NCI-H1048 (cell line): Measurements from ENCODE around the gene PPP1R14B.

Experiments used
- DNase-seq: peaks from one replicate; lab custom pipeline; 2025; lab: John Stamatoyannopoulos, UW

PPP1R14B gene

DNA sequence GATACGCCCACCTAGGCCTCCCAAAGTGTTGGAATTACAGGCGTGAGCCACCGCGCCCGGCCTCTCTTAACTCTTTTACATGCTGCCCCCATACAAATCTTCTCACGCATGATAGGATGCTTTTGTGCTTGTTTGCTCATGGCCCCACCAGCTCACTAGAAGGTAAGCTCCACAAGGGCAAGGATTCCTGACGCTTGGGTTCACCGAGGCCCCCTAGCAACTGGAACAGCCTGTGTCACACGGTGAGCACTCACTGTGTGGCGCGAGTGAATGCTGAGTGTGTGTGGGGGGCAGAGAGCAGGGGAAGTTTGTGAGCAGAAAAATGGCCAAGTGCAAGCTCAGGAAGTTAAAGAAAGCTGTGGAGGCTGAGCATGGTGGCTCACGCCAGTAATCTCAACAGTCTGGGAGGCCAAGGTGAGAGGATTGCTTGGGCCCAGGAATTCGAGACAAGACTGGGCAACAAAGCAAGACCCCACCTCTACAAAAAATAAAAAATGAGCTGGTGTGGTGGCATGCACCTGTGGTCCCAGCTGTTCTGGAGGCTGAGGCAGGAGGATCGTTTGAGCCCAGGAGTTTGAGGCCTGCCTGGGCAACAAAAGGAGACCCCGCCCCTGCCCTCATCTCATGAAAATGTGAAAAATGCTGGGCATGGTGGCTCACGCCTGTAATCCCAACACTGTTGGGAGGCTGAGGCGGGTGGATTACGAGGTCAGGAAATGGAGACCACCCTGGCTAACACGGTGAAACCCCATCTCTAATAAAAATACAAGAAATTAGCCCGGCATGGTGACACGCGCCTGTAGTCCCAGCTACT, 35.4 kb upstream of the PPP1R14B start:
- DNase-seq, result no peak

DNA sequence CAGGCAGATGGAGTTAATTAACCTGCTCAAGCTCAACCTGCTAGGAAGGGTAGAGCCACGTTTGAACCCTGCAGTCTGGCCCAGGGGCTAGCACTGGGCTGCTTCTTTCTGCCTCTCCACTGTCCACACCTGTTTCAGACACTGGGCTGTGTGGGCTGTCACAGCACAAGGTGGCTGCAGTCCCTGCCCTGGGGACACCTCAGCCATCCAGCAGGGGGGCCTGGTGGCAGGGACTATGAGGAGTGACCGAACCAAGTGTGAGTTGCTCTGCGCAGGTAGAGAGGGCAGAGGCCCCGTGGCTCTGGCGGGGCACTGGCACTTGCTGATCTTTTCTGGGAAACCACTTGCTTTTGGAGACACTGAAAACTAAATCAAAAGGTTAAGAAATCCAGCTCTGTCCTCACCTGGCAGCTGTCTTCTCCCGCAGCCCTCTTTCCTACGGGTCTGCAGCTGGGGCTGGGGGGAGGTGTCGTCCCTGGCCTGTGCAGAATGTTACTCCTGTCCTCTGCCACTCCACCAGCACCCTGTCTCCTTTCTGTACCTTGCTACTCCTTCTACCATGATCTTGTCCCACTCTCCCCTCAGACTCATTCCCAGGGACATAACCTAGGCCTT, 31.9 kb upstream of the PPP1R14B start:
- DNase-seq, result no peak

DNA sequence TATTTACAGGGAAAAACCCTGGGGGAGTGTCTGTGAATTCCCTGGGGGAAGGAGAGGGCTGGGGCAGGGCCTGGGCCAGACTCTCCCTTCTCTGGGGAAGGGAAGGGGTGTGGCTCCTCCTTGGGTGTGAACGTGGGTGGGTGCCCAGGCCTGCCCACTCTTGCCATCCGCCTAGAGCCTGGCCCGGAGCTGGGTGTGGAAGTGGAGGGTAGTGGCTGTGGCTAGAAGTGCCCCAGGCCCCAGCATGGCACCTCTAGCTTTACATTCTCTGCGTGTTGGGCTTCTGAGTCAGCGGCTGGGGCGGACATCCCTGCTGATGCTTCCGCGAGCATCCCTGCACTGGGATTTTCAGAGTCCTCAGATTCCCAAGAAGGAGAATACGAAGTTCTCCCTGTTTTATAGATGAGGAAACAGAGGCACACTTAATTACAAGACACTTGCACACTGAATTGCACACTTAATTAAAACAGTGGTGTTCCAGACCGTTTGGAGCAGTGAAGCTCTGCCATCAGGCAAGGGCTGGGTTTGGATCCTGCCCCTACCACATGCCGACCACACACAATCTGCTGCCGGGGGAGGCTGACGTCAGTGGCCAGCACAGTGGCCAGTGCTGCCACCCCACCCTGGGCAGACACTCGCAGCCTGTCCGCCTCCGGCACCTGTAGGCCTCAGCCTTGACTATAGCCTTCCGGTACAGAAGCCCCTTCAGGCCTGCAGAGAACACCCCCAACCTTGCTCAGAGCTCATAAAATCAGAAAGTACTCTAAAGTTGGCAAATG, 30.1 kb upstream of the PPP1R14B start:
- DNase-seq, result no peak

DNA sequence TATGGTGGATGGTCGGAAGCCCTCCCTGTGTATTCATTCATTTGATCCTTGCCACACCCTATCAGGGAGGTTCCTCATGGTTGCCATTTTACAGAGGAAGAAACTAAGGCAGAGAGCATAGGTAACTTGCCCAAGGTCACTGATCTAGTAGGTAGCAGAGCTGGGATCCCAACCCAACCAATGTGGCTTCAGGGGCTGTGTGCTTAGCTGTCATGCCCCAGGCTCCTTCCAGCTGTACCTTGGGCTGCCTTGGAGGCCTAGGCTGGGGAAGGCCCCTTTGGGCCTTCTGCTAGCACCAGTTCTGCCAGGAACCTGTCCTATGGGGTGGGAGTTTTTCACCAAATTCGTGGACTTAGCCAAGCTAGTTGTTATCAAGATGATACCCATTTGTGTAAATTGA, 29.1 kb upstream of the PPP1R14B start:
- no peak for DNase-seq

DNA sequence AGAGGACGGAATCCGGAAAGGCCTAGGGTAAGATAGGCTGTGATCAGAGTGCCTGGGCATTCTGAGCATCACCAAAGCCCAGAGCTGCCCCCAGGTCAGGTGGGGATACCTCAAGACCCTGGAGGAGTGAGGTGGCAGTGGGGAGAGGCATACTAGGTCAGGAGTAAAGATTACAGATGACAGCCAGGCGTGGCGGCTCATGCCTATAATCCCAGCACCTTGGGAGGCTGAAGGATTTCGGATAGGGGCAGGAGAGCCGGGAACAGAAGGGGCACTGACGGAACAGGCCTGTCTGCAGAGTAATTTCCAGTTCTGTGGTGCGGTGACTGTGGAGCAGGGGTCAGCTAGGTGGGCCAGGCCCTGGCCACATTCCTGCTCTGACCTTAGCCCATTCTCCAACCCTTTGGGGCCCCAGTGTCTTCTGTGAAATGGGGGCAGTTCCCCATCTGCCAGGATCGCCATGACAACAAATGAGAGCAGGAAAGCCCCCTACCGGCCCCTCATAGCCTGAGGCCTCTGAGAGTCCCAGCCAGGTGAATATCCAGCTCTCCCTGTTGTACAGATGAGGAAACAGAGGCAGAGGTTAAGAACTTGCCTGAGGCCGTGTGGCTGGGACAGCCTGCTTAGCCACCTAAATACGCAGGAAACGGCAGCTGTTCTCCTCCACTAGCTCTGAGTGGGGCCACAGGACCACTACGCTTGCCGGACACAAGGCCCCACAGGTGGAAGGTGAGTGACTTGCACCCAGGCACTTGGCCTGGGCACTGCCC, 28.5 kb upstream of the PPP1R14B start:
- DNase-seq, result no peak

DNA sequence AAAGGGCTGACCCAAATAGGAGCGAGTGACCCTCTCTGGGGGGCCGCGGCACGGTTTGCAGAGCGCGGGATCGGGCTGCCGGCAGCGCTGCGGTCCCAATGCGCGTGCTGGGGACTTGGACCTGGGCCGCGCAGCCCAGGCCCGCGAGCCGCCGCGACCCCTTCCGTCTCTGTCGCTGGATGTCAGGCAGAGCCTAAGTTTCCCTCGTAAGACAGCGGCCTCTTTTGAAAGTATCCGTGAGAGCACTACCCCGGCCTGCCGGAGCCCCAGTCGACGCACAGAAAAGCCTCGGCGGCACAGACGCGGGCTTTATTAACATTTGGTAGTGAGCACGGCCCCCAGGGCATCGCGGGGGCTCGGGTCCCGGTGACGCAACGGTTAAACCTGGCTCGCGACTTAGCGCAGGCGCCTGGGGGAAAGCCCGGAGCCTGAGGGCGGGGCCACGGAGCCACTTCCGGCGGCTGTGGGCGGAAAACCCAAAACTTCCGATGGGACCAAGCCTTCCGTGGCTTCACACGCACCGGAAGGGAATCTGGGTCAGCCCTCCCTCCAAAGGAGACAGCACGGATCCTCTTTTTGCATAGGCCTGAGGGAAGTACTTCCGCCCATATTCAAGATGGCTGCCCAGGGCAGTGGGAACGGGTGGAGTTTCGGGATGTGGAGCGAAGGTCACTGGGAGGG, 22.9 kb upstream of the PPP1R14B start:
- peak; percentile 98 for DNase-seq

DNA sequence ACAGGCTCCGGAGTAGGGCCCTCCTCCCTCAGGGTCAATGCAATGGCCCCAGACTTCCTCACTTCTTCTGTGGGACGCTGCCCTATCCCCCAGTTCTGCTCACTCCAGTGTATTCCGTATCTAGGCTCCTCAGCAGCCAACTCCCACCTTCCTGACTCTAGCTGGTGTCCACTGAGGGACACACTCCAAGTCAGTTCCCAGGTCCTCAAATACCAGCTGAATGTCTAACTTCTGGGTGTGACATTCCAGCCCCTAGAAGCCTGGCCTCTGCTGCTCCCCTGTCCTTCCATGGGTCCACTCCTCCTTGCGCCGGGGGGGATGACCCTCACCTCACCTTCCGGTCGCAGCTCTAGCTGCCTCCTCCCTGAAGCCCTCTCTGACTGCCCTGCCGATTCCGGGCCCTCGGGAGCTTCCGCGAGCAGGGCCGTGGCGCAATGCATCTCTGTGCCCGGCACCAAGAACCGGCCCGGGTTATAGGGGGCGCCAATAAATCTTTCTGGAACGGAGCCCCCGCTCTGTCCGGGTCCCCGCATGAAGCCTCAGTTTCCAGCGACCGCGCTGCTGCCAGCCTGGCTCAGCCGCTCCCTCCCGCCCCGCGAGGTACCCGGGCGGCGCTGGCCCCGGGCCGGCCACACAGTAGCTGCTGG, 22.3 kb upstream of the PPP1R14B start:
- no peak for DNase-seq

DNA sequence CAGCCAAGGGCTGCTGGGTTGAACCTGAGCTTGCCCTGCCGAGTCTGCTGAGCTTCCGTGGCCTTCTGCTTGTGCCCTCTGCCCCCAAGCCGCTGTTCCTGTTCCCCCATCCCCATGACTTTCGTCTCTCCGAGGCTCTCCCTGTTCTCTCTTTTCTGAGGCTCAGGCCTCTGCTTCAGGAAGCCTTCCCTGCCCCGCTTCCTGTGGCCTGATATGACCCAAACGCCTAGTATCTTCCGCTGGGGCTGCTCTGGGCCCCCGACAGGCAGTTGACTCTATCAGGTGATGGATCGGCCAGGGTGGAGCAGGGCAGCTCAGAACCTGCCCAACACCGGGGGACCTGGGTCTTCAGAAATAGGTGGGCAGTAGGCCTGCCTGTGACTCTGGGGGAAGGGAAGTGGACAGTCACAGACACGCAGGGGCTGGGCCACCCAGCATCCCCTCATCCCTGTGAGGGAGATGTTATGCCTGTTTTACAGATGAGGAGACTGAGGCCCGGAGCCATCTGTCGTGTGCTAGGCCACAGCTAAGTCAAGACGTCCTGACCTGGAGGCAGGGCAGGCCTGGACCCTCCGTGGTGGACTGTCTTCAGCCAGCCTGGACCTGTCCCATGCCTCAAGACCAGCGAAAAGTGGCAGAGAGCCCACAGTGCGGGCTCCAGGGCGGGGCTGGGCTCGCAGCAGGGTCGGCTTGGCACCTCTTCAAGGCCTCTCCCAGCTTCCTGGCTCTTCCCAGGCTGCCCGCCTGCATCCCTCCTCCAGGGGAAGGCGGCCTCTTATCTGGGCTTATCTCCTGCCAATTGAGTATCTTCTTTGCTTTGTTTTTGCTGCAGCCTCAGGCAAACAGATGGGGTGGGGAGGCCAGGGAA, 21.5 kb upstream of the PPP1R14B start:
- no peak for DNase-seq

DNA sequence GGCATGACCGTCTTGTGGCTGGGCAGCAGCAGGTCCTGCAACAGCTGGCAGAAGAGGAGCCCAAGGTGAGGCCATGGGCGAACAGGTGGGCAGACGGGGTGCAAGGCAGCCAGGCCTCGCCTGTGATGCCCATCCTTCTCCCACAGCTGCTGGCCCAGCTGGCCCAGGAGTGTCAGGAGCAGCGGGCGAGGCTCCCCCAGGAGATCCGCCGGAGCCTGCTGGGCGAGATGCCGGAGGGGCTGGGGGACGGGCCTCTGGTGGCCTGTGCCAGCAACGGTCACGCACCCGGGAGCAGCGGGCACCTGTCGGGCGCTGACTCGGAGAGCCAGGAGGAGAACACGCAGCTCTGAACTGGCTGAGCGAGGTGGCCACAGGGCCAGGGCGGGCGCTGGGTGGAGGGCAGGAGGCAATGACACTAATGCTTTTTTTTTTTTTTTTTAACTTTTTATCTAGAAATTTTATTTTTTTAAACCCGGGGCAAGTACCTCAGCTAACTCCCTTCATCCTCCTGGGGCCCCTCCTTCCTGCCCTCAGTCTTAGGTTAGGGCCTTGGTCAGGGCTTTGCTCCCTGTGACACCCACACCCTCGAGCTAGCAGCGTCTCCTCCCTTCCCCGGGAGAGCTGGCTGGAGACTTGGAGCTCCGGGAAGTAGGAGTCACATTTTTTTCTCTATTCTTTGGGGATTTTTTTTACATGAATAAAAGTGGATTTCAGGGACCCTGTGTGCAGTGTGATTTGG, 20.6 kb upstream of the PPP1R14B start:
- no peak for DNase-seq

DNA sequence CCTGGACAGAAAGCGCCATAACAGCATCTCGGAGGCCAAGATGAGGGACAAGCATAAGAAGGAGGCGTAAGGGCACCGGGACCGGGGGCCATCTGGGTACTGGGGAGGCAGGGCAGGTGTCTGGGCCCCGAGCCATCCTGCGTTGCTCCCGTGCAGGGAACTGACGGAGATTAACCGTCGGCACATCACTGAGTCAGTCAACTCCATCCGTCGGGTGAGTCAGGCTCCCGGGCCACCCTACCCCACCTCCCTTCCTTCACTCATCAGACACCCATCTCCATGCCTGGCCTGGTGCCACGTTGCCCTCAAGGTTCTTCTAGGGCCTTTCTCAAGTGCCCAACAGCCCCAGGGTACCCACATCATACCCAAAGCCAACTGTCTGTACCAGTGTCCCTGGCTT, 19.6 kb upstream of the PPP1R14B start:
- no peak for DNase-seq

DNA sequence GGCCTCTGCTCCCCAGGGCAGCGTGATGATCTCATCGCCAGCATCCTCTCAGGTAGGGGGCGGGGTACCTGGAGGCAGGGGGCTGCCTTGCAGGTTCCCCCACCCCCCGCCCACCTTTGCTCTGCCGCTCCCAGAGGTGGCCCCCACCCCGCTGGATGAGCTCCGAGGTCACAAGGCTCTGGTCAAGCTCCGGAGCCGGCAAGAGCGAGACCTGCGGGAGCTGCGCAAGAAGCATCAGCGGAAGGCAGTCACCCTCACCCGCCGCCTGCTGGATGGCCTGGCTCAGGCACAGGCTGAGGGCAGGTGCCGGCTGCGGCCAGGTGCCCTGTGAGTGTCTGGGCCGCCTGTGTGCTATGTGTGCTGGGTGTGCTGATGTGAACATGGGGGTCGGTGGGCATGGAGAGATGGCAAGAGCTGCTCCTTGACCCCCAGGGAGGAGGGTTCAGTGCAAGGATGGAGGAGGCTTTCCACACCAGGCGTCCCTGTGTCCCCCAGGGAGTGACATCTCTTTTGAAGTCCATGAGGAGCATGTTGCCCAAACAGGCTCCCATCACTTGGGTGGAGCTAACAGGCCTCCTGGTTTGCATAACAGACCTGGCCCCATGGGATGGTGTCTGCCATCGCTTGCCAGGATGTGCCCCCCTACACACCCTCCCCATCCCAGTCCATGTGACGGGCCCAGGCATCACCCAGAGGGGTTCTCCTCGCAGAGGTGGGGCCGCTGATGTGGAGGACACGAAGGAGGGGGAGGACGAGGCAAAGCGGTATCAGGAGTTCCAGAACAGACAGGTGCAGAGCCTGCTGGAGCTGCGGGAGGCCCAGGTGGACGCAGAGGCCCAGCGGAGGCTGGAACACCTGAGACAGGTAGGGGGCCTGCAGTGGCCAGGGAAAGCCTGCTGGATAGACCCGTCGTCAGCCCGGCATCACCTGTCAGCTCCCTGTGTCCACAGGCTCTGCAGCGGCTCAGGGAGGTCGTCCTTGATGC, 18.7 kb upstream of the PPP1R14B start:
- DNase-seq, result no peak

DNA sequence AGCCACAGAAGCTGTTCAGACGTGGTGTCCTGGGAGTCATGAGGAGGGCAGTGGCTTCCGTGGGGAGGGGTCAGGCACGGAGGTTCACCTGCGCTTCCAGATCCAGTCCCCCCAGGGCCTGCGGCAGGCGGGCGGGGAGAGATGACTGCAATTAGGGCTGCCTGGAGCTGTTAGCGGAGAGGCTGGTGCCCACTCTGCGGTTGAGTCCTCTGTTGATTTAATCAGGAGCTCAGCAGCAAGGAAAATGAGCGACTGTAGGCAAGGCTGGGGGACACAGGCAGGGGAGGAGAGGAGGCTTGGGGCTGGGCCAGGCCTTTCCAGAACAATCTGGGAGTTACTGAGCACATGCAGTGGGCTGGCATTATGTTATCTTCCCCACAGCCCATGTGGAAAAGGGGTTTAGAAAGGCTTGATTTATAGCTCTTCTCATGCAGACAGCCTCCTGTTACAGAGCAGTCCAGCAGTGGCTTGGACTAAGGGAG, 17.7 kb upstream of the PPP1R14B start:
- no peak for DNase-seq

DNA sequence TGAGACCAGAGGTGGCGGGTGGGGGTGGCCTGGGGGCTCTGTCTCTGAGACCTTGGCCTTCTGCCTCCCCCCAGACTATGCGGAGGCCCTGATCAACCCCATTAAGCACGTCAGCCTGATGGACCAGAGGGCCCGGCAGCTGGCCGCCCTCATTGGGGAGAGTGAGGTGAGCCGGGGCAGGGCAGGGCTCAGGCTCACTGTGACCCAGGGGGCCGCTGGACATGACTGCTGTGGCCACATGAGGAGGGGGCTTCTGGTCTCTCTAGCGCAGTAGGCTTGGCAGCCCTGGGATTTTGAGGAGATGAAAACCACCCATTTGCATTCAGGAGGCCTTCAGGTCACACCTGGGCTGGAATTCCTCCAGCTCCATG, 17.2 kb upstream of the PPP1R14B start:
- no peak for DNase-seq

DNA sequence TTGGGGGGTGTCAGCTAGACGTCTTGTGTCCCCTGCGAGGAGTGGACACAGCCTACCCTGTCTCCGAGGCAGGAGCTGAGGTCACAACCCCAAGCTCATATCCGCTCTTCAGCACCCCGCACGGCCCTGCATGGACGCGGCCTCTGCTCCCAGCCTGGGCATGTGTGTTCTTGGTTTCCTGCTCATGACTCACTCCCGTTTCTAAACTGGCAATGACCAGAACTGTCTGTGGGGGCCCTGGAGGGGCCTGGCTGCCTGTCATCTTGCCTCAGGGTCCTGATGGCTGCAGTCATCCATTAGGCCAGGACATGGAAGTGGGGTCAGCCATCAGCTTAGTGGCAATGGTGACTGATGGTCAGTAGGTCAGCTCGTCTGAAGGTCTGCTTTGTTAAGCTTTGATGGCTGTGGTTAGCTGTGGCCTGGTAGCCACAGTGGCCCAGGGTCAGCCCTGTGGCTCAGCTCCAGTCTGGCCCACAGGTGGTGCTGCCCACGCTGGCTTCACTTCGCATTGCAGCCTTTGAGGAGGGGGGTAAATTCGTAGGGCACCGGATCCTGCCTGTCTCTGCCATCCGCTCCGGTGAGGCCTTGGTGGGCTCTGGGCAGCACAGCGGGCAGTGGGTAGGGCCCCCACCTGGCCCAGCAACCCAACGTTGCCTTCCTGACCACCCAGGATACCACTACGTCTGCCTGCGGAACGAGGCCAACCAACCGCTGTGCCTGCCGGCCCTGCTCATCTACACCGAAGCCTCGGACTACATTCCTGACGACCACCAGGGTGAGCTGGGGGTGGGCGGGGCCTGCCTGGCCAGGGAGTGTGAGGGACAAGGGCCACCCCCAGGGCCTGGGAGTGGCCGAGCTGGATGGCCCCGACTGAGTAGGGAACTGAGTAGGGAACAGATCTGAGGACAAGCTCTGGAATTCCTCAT, 16.5 kb upstream of the PPP1R14B start:
- no peak for DNase-seq

DNA sequence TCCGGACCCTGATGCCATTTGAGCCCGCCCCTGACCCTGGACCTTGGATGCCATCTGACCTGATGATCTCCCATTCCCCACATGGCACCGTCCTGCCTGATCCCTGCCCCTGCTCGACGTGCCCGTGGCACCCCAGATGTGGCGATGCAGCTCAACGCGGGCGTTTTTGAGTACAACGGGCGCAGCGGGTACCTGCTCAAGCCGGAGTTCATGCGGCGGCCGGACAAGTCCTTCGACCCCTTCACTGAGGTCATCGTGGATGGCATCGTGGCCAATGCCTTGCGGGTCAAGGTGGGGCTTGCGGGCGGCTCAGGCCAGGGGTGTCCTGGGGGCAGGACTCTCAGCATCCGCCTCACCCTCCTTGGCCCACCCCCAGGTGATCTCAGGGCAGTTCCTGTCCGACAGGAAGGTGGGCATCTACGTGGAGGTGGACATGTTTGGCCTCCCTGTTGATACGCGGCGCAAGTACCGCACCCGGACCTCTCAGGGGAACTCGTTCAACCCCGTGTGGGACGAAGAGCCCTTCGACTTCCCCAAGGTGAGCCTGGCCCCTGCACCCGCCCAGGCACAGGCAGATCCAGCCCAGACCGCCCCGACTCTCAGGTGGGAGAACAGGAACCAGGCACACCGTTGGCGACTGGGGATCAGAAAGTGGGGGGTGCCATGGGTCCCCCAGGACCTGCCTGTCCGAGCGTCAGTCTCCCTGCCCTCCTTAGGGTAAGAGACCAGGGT, 15.7 kb upstream of the PPP1R14B start:
- no peak for DNase-seq

DNA sequence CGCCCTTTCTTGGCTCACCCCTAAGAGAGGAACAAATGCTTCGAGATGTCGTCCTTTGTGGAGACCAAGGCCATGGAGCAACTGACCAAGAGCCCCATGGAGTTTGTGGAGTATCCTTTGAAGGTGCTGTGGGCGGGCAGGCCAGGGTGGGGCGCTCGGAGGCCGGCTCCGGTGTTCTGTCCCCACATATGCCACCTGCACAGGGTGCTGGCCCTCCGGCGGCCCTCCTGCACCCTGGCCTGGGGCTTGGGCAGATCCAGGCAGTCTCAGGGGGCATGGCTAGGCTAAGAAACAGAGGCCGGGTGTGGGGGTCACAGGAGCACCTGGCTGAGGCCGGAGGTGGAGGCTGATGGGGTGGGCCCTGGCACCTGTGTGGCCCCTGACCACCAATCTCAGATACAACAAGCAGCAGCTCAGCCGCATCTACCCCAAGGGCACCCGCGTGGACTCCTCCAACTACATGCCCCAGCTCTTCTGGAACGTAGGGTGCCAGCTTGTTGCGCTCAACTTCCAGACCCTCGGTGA, 14.9 kb upstream of the PPP1R14B start:
- no peak for DNase-seq
